ENCODE measurements around the gene SIRT4.
"Not testable (repeated sequence)": the region's sequence is repeated elsewhere in the genome, so short reads cannot be mapped to it uniquely, and the experiment has no call there.

SIRT4 gene

GRCh38 chr12:120301962-120302815 lies at the start of gene SIRT4:
Gene SIRT4 (plus strand): TSS chr12:120302321. CDS start chr12:120303562, 1,241 bp downstream.
- peak; percentile 81 for TF ChIP-seq CTCF (conservative IDR thresholded peaks at IDR 0.05; ENCODE audit: low read depth, low read length)
- peak; percentile 97 for DNase-seq (ENCODE audit: low read depth)

GRCh38 chr12:120253313-120253712 lies 48.8 kb upstream of the SIRT4 start:
- DNase-seq (ENCODE audit: low read depth) = not testable (repeated sequence)

More at GRCh38 chr12:120301962-120302815, at the start of gene SIRT4:
- peak within 1 kb of the TSS; percentile 66 for H3K4me3 ChIP-seq (ENCODE audit: low read depth, low read length)

GRCh38 chr12:120254809-120255208 lies 47.3 kb upstream of the SIRT4 start:
- H3K4me3 ChIP-seq (ENCODE audit: low read depth, low read length) = no peak overlapping the region
- TF ChIP-seq CTCF (conservative IDR thresholded peaks at IDR 0.05; ENCODE audit: low read depth, low read length) = peak; percentile 16
- DNase-seq (ENCODE audit: low read depth) = no peak

More at GRCh38 chr12:120253313-120253712, 48.8 kb upstream of the SIRT4 start:
- H3K4me3 ChIP-seq (ENCODE audit: low read depth, low read length) = not testable (repeated sequence)

GRCh38 chr12:120257041-120257821 lies 44.9 kb upstream of the SIRT4 start:
- H3K4me3 ChIP-seq (ENCODE audit: low read depth, low read length) = peak overlapping the region; percentile 7
- DNase-seq (ENCODE audit: low read depth) = peak; percentile 93
- no peak for TF ChIP-seq CTCF (conservative IDR thresholded peaks at IDR 0.05; ENCODE audit: low read depth, low read length)

- H3K4me3 ChIP-seq (ENCODE audit: low read depth, low read length) = no peak overlapping the region
- DNase-seq (ENCODE audit: low read depth) = no peak
- TF ChIP-seq CTCF (conservative IDR thresholded peaks at IDR 0.05; ENCODE audit: low read depth, low read length) = no peak
These were observed 43.7 kb upstream of the SIRT4 start for GRCh38 chr12:120258323-120258896.

GRCh38 chr12:120259418-120260202 lies 42.5 kb upstream of the SIRT4 start:
- no peak for TF ChIP-seq CTCF (conservative IDR thresholded peaks at IDR 0.05; ENCODE audit: low read depth, low read length)
- peak; percentile 65 for DNase-seq (ENCODE audit: low read depth)
- H3K4me3 ChIP-seq (ENCODE audit: low read depth, low read length) = no peak overlapping the region

Measured in choroid plexus epithelial cell (primary cell).